GM13976 (cell line): ENCODE results near the gene FAM107B.

Experiments used
- DNase-seq: peaks from one replicate; pipeline ENCODE4 v3.0.0; 2012; ENCODE audit warnings: low spot score
- CTCF ChIP-seq: IDR thresholded peaks from 2 replicates; pipeline ENCODE4 v1.5.1; 2012; ENCODE audit warnings: borderline replicate concordance, mild to moderate bottlenecking; ENCODE audit not compliant: insufficient read depth; ENCODE audit errors: extremely low read depth, missing control alignments, control extremely low read depth
- in situ Hi-C: fragments of 300-500 bp; cut with MboI; formaldehyde crosslinking; loops from one replicate; pipeline ENCODE4 v1.12.0; 2022; ENCODE audit warnings: low sequenced_read_pairs, mixed read lengths, inconsistent platforms; ENCODE audit not compliant: unreplicated experiment

The FAM107B gene

GRCh38 chr10:14673189-14673861, 101.4 kb downstream of the FAM107B start:
- no peak for TF ChIP-seq CTCF
- no peak for DNase-seq
- in situ Hi-C loops: no loop called here

GRCh38 chr10:14671386-14671831, 103.3 kb downstream of the FAM107B start:
- TF ChIP-seq CTCF: no peak
- in situ Hi-C loops: no loop called here
- DNase-seq: no peak

GRCh38 chr10:14670551-14671240, 104.0 kb downstream of the FAM107B start:
- TF ChIP-seq CTCF: no peak
- in situ Hi-C loops: no loop called here
- no peak for DNase-seq

DNA sequence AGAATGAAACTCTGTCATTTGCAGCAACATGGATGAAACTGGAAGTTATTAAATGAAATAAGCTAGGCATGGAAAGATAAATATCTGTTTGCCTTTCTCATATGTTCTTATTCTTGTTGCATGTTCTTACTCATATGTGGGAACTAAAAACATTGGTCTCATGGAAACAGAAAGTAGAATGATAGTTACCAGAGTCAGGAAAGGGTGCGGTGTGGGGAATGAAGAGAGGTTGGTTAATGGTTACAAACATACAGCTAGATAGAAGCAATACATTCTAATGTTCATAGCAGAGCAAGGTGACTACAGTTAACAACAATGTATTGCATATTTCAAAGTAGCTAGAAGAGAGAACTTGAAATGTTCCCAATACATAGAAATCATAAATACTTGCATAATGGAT, 105.1 kb downstream of the FAM107B start:
- no peak for DNase-seq
- in situ Hi-C loops: no loop called here
- no peak for TF ChIP-seq CTCF

- in situ Hi-C loops: no loop called here
- DNase-seq: no peak
- TF ChIP-seq CTCF: no peak
Observed at GRCh38 chr10:14667781-14668180, 106.9 kb downstream of the FAM107B start.

- DNase-seq: no peak
- in situ Hi-C loops: no loop called here
- TF ChIP-seq CTCF: no peak
Observed at GRCh38 chr10:14667280-14667679, 107.4 kb downstream of the FAM107B start.
